AG09309 (cell line): ENCODE measurements around the gene EPB41L4B.
A peak's percentile ranks its signal among the peaks of the same experiment; 100 is the strongest.

Experiments used
- DNase-seq: peaks from one replicate; pipeline ENCODE4 v3.0.0-alpha.2; 2010; ENCODE audit warnings: low read depth
- H3K4me3 ChIP-seq: 2 replicates; pipeline ENCODE4 v1.5.1; 2011; ENCODE audit warnings: mild to moderate bottlenecking, low read depth, low read length, moderate library complexity; ENCODE audit not compliant: control insufficient read depth
- CTCF ChIP-seq: IDR thresholded peaks from 2 replicates; pipeline ENCODE4 v1.5.1; 2011; ENCODE audit warnings: mild to moderate bottlenecking, low read depth, low read length, inconsistent platforms; ENCODE audit not compliant: insufficient read depth, control insufficient read depth; ENCODE audit errors: missing control alignments

The EPB41L4B gene

GRCh38 chr9:109251080-109251775 lies 69.6 kb downstream of the EPB41L4B start:
- DNase-seq = no peak
- H3K4me3 ChIP-seq = no peak overlapping the region
- TF ChIP-seq CTCF = no peak

- TF ChIP-seq CTCF = no peak
- no peak for DNase-seq
- H3K4me3 ChIP-seq = no peak overlapping the region
These were observed 70.1 kb downstream of the EPB41L4B start for GRCh38 chr9:109250771-109251079.

GRCh38 chr9:109250311-109250741 lies 70.5 kb downstream of the EPB41L4B start:
- no peak for DNase-seq
- no peak for TF ChIP-seq CTCF
- no peak overlapping the region for H3K4me3 ChIP-seq

- no peak for TF ChIP-seq CTCF
- H3K4me3 ChIP-seq = no peak overlapping the region
- DNase-seq = no peak
These were observed 71.2 kb downstream of the EPB41L4B start for GRCh38 chr9:109249615-109250014.

GRCh38 chr9:109248133-109248581 lies 72.7 kb downstream of the EPB41L4B start:
- H3K4me3 ChIP-seq = no peak overlapping the region
- TF ChIP-seq CTCF = peak; percentile 32
- no peak for DNase-seq

GRCh38 chr9:109247228-109247627 lies 73.6 kb downstream of the EPB41L4B start:
- no peak overlapping the region for H3K4me3 ChIP-seq
- no peak for TF ChIP-seq CTCF
- no peak for DNase-seq

GRCh38 chr9:109246533-109246932 lies 74.3 kb downstream of the EPB41L4B start:
- TF ChIP-seq CTCF = no peak
- H3K4me3 ChIP-seq = no peak overlapping the region
- no peak for DNase-seq
